ENCODE measurements around the gene TPSD1. TPM values are rescaled to one million over a fixed set of nuclear protein-coding genes. Genes with fewer than 3 reads are reported as not detected.
"Not testable (repeated sequence)": the region's sequence is repeated elsewhere in the genome, so short reads cannot be mapped to it uniquely, and the experiment has no call there.

TPSD1 gene
- total RNA-seq, 1 experiment from 2014 or later = not detected

DNA sequence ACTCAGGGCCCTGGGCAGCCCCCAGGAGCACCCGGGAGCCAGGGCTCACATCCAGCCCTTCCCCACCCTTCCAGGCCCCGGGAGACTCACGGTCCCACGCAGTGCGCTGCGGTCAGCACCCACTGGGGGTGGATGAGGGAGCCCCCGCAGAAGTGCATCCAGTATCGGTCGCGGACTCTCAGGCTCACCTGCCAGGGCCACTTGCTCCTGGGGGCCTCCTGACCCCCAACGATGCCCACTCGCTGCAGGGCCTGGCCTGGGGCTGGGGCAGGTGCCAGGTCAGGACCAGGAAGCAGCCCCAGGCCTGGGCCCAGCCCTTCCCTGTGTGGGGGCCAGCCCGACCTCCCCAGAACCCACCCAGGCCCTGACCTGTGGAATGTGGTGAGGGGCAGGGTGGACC lies 26.4 kb upstream of the TPSD1 start:
- H3K27me3 Mint-ChIP-seq (ENCODE audit: low read depth) = peaks cover 18% of the 10 kb centered on the region
- H4K91ac ChIP-seq (ENCODE audit: insufficient read length, low read depth, low read length); H3K56ac ChIP-seq (ENCODE audit: insufficient read length, low read depth, low read length); H3K9ac ChIP-seq (ENCODE audit: extremely low read depth, insufficient read length, low read length); H3K9me3 Mint-ChIP-seq; H3K4me3 Mint-ChIP-seq; H3K79me2 ChIP-seq (ENCODE audit: insufficient read depth, low read length); H3K4me2 ChIP-seq (ENCODE audit: insufficient read depth, insufficient read length, low read length); H2BK20ac ChIP-seq (ENCODE audit: low read depth, low read length, poor library complexity, severe bottlenecking); H2AK5ac ChIP-seq (ENCODE audit: insufficient read length, low read length); H2BK5ac ChIP-seq (ENCODE audit: insufficient read length, low read length); H2AFZ ChIP-seq (ENCODE audit: low read length); H4K5ac ChIP-seq (ENCODE audit: insufficient read length, low read depth, low read length); H3T11ph ChIP-seq (ENCODE audit: low read length); H3K9me3 ChIP-seq (ENCODE audit: control insufficient read depth, low read depth, low read length); H3K23ac ChIP-seq (ENCODE audit: insufficient read length, low read depth, low read length); H2BK12ac ChIP-seq (ENCODE audit: insufficient read length, low read depth, low read length); H3K27me3 ChIP-seq (ENCODE audit: insufficient read depth, low read length); H3K4me1 ChIP-seq (ENCODE audit: insufficient read depth, low read length); H3K27ac ChIP-seq (ENCODE audit: insufficient read length, low read depth, low read length); H3K36me3 Mint-ChIP-seq (ENCODE audit: insufficient read depth in 1 of 3, low read depth in 3 of 3); H3K4me1 Mint-ChIP-seq; H3K4ac ChIP-seq (ENCODE audit: low read depth, low read length); H3K14ac ChIP-seq (ENCODE audit: insufficient read depth, low read length); H3K23me2 ChIP-seq (ENCODE audit: insufficient read length, low read depth, low read length, poor library complexity, severe bottlenecking); H3K79me1 ChIP-seq (ENCODE audit: insufficient read depth, low read depth, low read length, poor library complexity, severe bottlenecking); H3K27ac Mint-ChIP-seq; DNase-seq; H3K18ac ChIP-seq (ENCODE audit: insufficient read length, low read depth, low read length); H2BK15ac ChIP-seq (ENCODE audit: low read depth, low read length); H4K8ac ChIP-seq (replicated peaks; ENCODE audit: insufficient read length, low read depth, low read length); H4K20me1 ChIP-seq (ENCODE audit: control insufficient read depth, insufficient read depth, insufficient read length); H2BK120ac ChIP-seq (ENCODE audit: low read depth, low read length, poor library complexity, severe bottlenecking): not testable (repeated sequence)
- no CpG with 5 or more reads among the region's 13 CpGs for WGBS (ENCODE audit: extremely low coverage, insufficient read length, low lambda C conversion rate)

DNA sequence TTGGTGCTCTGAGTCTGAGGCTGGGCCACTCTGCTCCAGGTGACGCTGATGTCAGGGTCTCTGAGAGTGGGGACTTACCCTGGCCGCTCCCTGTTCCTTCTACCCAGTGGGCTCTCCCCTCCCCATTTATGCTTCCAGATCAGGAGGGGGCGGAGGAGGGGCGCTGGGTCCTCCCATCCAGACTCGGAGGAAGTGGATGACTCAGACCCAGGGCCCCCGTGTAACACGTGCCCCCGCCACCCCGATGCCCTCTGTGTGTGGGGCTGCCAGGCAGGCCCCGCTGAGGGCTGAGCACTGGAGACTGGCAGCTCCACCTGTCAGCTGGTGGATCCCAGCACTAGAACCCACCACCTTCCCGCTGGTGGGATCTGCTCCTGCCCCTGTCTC lies 25.8 kb upstream of the TPSD1 start, which contains the start of gene TPSB2:
TPSB2 (minus strand) TSS at position 101 of the 387 bp plus-strand sequence. CDS start 233 bp downstream, outside the sequence.
- no CpG with 5 or more reads among the region's 11 CpGs for WGBS (ENCODE audit: extremely low coverage, insufficient read length, low lambda C conversion rate)
- DNase-seq; H3K4me3 Mint-ChIP-seq; H4K91ac ChIP-seq (ENCODE audit: insufficient read length, low read depth, low read length); H2BK5ac ChIP-seq (ENCODE audit: insufficient read length, low read length); H3K4ac ChIP-seq (ENCODE audit: low read depth, low read length); H3K27ac Mint-ChIP-seq; H3K23ac ChIP-seq (ENCODE audit: insufficient read length, low read depth, low read length); H2BK20ac ChIP-seq (ENCODE audit: low read depth, low read length, poor library complexity, severe bottlenecking); H3K27ac ChIP-seq (ENCODE audit: insufficient read length, low read depth, low read length); H2AK5ac ChIP-seq (ENCODE audit: insufficient read length, low read length); H3K79me1 ChIP-seq (ENCODE audit: insufficient read depth, low read depth, low read length, poor library complexity, severe bottlenecking); H3T11ph ChIP-seq (ENCODE audit: low read length); H3K18ac ChIP-seq (ENCODE audit: insufficient read length, low read depth, low read length); H4K5ac ChIP-seq (ENCODE audit: insufficient read length, low read depth, low read length); H2BK12ac ChIP-seq (ENCODE audit: insufficient read length, low read depth, low read length); H2AFZ ChIP-seq (ENCODE audit: low read length); H3K4me1 ChIP-seq (ENCODE audit: insufficient read depth, low read length); H2BK15ac ChIP-seq (ENCODE audit: low read depth, low read length); H3K9me3 Mint-ChIP-seq; H3K27me3 ChIP-seq (ENCODE audit: insufficient read depth, low read length); H4K8ac ChIP-seq (replicated peaks; ENCODE audit: insufficient read length, low read depth, low read length); H3K4me2 ChIP-seq (ENCODE audit: insufficient read depth, insufficient read length, low read length); H3K14ac ChIP-seq (ENCODE audit: insufficient read depth, low read length); H3K9me3 ChIP-seq (ENCODE audit: control insufficient read depth, low read depth, low read length); H3K4me1 Mint-ChIP-seq; H4K20me1 ChIP-seq (ENCODE audit: control insufficient read depth, insufficient read depth, insufficient read length); H3K56ac ChIP-seq (ENCODE audit: insufficient read length, low read depth, low read length); H3K36me3 Mint-ChIP-seq (ENCODE audit: insufficient read depth in 1 of 3, low read depth in 3 of 3); H3K23me2 ChIP-seq (ENCODE audit: insufficient read length, low read depth, low read length, poor library complexity, severe bottlenecking); H3K79me2 ChIP-seq (ENCODE audit: insufficient read depth, low read length); H2BK120ac ChIP-seq (ENCODE audit: low read depth, low read length, poor library complexity, severe bottlenecking); H3K9ac ChIP-seq (ENCODE audit: extremely low read depth, insufficient read length, low read length): not testable (repeated sequence)
- peaks cover 18% of the 10 kb centered on the region for H3K27me3 Mint-ChIP-seq (ENCODE audit: low read depth)
